GM18951 (cell line): Measurements from ENCODE around the gene CYYR1.

Experiments
- POLR2A ChIP-seq: IDR thresholded peaks from 4 replicates; pipeline ENCODE4 v1.6.1; 2011; ENCODE audit warnings: mild to moderate bottlenecking; ENCODE audit not compliant: insufficient read length, insufficient read depth; ENCODE audit errors: extremely low read depth
- in situ Hi-C: fragments of 300-500 bp; cut with MboI; formaldehyde crosslinking; loops from one replicate; pipeline ENCODE4 v1.12.0; 2022; ENCODE audit warnings: low sequenced_read_pairs, mixed read lengths, inconsistent platforms; ENCODE audit not compliant: unreplicated experiment

Gene CYYR1

DNA sequence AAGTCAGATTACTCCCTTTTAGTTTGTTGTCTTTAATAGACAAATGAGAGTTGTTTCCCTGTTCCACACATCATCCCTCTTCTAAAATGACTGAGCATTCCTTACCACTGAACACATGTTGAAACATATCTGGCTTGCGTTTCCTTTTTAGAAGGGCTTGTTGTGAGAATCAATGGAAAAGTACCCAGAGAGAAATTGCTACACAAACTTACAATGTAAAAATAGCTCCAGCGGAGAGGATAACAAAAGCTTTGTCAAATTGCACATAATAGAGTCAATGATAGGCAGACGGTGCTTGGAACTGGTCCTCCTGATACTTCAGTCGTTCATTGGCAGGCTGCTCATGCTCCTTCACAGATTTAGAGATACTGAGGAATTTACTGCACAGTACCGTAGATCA, 123.9 kb downstream of the CYYR1 start:
- no peak for TF ChIP-seq POLR2A
- in situ Hi-C loops = no loop called here

DNA sequence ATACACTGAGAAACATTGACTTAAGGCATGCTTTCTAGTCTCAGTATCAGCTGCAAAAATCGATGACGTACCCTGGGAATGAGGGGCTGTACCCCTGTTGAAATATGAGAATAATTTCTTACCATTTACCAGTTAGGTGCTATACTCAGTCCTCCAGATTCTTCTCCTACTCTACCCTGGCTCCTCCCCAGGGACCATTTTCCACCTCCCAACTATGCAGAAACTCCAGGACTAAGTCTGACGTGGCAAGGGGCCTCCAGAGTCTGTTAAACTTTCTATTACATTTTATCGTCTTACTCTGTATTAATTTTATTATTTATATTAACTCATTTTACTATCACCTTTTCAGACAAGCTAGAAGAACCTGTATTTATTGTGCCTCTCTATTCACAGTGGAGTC, 124.3 kb downstream of the CYYR1 start:
- in situ Hi-C loops = no loop called here
- TF ChIP-seq POLR2A = no peak

DNA sequence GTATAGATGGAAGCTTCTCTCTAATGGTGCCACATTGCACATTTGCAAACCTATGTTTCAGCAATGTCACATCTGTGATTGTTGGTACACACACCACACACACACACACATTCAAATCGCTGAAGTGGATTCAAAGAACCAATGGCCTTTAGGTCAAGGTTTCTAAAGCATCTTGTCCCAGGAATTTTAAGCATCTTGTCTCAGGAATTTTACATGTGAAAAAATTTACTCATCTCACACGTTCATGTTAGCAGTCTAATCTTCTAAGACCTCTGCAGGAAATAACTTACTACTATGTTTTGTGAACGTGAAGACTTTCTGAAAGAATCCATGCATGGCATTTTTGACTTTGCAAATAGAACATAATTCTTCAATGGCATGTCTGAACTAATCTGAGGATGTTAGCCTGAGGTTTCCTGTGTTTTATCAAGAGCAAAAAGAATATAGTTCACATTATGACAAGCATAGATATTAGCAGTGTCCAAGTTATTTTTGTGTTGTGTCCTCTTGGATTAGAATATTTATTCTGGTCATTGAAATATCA, 125.1 kb downstream of the CYYR1 start:
- no peak for TF ChIP-seq POLR2A
- in situ Hi-C loops = no loop called here

DNA sequence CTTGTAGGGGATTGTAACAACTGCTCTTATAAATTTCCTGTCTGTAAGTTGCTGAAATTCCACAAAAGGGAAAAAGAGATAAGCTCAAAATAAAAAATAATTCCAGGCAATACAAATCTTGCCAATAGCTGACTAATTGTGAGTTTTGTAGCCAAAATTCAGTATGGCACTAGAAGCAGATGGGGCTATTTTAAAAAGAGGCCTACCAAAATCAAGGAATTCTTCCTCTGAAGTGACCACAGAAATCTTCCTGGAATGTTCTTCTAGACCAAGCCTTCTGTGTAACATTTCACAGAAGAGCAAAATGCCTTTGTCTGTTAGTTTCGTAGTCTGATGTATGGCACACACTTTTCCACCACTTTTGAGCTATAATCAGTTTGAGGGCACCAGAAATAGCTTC, 127.6 kb downstream of the CYYR1 start:
- TF ChIP-seq POLR2A = no peak
- in situ Hi-C loops = no loop called here

DNA sequence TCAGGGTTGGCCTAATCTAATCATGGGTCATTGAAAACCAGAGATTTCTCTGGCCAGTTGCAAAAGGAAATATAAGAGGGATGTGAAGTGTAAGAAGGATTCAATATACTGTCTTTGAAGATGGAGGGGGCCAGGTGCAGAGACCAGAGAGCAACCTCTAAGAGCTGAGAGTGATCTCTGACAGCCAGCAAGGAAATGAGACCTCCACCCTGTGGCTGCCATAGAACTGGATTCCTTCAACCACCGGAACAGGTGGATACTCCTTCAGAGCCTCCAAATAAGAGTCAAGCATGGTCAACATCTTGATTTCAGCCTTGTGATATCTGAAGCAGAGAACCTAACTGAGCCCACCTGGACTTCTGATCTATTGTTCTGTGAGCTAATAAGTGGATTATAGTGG, 128.4 kb downstream of the CYYR1 start:
- in situ Hi-C loops = no loop called here
- no peak for TF ChIP-seq POLR2A

DNA sequence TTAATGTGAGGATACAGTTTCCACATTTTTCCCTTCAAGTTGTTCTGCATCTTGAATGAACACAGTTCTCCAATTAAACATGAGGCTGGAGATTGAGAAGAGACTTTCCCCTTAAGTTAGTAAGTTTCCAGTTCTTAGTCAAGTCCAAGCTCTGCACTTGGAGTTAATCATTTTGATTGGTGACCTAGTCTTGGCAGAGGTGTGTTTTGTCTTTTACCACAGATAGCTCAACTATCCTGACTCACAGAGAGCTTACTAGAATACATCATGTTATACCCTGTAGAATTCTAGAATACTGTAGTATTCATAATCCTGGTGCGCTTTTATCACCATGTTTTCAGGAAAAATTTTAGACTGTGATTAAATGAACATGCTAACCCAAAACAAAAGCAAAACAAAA, 129.2 kb downstream of the CYYR1 start:
- TF ChIP-seq POLR2A = no peak
- in situ Hi-C loops = no loop called here

DNA sequence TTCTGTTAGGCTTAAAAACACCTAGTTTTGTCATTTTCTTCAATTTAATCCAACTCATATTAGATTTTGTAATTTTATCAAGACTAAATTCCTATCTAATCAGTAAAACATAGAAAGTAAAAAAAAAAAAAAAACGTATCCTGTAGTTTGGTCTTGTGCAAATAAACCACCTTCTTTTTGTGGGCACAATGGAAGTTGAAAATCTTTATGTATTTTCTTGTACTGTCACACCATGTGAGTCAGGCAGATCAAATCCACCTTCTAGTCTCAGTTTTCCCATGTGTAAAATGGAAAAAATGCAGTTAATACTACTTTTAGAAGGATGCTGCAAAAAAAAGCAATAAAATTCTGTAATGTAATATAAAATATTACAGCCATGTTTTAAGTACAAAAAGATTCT, 129.8 kb downstream of the CYYR1 start:
- in situ Hi-C loops = no loop called here
- TF ChIP-seq POLR2A = no peak

DNA sequence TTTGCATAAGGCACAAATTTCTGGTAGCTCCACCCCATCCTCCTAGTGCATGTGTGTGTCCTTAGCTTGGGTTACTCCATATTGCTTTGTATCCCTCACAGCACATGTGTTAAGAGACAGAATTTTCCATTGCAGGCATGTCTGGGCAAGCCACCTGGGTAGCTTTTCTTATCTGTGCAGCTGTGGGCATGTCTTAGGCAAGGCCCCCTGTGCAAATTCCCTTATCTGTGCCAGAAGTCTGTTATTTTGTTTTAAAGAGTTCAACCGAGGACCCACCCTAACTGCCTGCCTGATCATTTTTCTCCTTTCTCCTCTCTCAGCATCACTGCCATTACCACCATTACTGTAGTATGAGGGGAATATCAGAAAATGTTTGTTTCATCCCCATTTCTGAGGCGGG, 131.9 kb downstream of the CYYR1 start:
- in situ Hi-C loops = no loop called here
- no peak for TF ChIP-seq POLR2A

DNA sequence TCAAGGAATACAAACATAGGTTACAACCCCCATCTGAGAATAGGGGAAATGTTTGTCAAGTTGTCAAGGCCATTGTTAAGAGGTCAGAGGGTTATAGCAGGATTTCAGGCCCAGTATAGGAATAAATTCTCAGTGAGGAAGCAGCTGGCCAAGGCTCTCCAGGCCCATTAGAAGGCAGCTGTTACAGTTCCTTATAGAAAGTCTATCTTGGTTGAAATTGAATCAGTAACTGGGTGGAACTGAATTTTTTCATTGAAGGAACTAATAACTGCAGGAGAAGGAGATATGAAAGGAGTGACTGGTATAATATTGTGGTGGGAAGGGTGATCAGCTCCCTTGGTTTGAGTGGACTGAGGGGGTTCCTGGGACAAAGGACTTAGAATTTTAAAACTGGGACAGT, 134.1 kb downstream of the CYYR1 start:
- in situ Hi-C loops = no loop called here
- TF ChIP-seq POLR2A = no peak

DNA sequence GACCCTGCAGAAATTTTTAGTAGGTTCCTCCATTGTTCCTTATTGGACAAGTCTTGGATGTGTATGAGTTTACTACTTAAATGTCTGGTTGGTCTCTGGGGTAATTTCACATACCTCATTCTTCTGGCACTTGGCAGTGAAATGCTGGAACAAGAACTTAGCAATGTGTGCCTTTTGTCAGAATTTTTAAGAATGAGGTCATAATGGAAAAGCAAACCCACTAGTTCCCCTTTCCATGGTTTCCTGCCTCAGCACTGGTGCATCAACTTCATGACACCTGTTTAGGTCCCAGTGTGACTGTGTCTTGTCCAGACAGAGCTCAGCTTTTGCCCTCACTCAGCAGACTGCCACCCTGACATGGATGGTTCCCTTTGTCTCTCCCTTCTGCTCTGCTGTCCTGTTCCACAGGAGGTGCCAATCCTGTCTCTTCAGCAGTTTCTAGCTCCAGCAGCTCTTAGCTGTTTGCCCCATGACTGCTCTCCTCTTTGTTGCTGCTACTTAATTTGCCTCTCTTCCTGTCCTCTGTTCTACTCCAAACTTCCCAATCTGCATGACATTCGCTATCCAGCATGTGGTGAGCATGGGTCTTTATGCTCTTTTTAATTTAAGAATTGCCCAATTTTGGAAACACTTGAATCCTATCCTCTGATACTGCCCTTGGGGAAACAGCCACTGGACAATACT, 135.6 kb downstream of the CYYR1 start:
- TF ChIP-seq POLR2A = no peak

DNA sequence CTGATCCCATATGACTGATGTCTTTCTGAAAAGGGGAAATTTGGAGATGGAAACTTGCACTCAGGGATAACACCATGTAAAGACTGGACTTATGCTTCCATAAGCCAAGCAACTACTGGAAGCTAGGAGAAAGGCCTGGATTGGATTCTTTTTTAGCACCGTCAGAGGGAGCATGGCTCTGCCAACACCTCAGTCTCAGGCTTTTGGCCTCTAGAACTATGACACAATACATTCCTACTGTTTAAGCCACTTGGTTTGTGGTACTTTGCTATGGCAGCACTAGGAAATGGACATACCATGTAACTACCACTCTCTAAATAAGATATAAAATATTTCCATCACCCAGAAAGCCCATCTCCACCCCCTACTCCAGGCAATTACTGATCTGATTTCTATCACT, 139.7 kb downstream of the CYYR1 start:
- no peak for TF ChIP-seq POLR2A
- in situ Hi-C loops = no loop called here

More for the DNA sequence above, 135.6 kb downstream of the CYYR1 start:
- in situ Hi-C loops = no loop called here

DNA sequence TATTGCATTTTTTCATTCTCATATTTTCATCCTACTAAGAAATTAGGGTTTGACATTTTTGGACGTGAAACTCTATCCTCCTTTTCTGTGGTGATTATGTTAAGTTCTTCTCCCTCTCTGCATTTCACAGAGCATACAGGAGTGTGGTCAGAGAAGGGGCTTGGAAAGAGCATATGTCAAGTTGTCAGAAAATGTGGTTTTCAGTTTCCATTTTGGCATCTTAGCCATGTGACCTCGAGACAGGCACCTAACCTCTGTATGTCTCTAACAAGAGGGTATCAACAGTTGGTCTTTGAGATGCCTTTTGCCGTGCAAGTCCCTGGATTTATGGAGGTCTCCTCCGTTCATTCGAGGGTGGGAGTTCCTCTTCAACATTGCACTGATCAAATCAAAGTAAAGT, 140.7 kb downstream of the CYYR1 start:
- in situ Hi-C loops = no loop called here
- no peak for TF ChIP-seq POLR2A

DNA sequence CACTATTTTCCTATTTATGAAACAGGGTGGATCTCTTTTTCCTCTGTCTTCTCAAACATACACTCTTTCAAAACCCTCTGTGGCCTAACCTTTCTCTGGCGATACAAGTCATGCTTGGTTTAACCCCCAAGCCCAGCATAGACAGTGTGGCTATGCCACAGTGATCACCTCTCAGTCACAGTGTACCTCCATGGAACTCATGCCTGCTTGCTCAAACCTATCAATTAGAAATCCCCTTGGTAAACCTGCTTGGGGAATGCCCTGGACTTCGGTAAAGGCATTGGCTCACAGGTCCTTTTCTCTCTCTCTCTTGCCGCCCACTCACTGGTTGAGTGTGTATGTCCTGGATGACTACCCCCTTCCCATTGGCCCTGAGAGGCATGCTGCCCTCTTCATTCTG, 147.5 kb downstream of the CYYR1 start:
- no peak for TF ChIP-seq POLR2A
- in situ Hi-C loops = no loop called here

DNA sequence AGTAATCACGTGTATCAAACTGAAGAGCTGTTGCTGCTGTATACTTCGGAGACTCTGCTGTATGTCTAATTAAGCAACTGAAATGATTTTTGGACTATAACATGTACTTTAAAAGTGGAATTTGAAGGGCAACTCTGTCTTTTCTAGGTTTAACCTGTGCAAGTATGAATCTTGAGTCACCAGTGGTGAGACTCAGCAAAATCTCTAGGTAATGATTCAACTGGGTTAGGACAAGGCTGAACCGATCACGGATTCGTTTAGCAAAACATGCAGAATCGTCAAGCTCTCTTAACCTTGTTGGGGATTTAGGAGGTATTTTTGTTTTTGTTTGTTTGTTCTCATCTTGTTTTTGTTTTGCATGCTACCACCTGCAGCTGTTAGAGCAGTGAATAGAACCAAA, 149.6 kb downstream of the CYYR1 start:
- in situ Hi-C loops = no loop called here
- no peak for TF ChIP-seq POLR2A
